Measurements from ENCODE around the gene ALDH1L1. TPM values are rescaled to one million over a fixed set of nuclear protein-coding genes. Genes with fewer than 3 reads are reported as not detected.
A peak's percentile ranks its signal among the peaks of the same experiment; 100 is the strongest.

Gene ALDH1L1
- total RNA-seq, result 9.1 and 11.1 TPM in 2 replicates

DNA sequence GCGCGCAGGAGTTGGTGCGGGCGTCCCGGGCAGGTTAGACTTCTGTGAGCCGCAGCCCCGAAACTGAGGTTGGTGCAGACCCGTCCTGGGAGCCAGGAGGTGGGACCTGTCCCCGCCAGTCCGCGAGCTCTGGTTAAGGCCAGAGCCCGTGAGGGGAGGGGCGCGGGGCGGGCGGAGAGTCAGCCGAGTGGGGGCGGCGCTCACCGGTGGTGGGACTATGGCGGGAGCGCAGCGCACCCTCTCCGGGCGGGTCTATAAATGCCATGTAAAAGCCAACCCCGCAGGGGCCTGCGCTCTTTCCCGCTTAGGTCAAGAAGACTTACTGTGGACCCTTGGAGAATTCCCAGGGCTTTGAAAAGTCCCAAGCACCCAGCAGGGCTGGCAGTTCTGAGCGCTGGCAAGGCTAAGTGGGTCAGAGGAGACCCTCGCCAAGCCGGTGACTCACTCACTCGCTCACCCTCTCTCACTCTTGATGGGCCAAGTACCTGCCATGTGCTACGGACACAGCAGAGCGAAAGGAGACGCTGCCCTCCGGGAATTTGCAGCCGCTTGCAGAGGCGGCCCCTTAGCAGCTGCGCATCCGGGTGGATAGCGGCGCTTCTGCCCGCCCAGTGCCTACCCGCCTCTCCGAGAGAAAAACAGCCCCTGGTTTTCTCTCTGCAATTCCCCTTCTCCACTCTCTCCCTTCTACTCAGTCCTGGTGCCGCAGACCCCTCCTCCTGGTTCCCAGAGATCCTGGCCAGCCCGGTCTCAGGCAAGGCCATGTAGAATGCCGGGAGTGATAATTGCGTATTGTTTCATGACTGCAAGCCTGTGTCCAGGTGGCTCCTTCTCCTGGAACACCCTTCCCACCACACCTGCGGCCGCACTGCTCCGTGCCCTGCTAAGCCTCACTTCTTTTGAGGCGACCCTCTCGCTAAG, at the start of gene ALDH1L1:
Gene ALDH1L1 (minus strand): TSS at position 110 of the 921 bp plus-strand sequence. CDS start 19,607 bp downstream, outside the sequence.
- Histone ChIP-seq H3K36me3 (ENCODE audit: control insufficient read depth, insufficient read depth, low read length) (no peaks in the 10 kb centered on the region), H3K27me3 (ENCODE audit: control insufficient read depth, insufficient read depth, low read length) (no peaks in the 10 kb centered on the region), H3K4me3 (ENCODE audit: low read depth, low read length) (peak within 1 kb of the TSS; percentile 51)
- no peak for FAIRE-seq
- TF ChIP-seq, protein P1, sequence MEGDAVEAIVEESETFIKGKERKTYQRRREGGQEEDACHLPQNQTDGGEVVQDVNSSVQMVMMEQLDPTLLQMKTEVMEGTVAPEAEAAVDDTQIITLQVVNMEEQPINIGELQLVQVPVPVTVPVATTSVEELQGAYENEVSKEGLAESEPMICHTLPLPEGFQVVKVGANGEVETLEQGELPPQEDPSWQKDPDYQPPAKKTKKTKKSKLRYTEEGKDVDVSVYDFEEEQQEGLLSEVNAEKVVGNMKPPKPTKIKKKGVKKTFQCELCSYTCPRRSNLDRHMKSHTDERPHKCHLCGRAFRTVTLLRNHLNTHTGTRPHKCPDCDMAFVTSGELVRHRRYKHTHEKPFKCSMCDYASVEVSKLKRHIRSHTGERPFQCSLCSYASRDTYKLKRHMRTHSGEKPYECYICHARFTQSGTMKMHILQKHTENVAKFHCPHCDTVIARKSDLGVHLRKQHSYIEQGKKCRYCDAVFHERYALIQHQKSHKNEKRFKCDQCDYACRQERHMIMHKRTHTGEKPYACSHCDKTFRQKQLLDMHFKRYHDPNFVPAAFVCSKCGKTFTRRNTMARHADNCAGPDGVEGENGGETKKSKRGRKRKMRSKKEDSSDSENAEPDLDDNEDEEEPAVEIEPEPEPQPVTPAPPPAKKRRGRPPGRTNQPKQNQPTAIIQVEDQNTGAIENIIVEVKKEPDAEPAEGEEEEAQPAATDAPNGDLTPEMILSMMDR (IDR thresholded peaks at IDR 0.05; ENCODE audit: insufficient read depth, low read length, severe bottlenecking), result no peak
- peak; percentile 57 for DNase-seq (ENCODE audit: low read depth)

DNA sequence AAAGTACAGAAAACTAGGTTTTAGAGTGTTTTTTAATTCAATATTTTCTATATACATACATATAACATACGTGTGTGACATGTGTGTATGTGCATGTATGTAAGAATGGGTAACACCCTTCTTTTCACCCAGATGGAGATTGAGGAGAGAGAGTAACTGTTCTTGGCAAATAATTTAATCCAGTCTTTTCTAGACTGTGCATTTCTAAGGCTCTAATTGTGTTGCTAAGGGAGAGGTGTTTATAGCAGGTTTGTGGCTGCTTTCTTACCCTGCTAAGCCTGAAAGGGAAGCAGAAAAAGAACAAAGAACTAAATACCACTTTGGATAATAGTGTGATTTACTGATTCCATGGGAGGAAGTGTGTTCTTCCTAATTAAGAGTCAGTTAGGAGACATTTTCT, 46.0 kb upstream of the ALDH1L1 start:
- FAIRE-seq, result no peak

DNA sequence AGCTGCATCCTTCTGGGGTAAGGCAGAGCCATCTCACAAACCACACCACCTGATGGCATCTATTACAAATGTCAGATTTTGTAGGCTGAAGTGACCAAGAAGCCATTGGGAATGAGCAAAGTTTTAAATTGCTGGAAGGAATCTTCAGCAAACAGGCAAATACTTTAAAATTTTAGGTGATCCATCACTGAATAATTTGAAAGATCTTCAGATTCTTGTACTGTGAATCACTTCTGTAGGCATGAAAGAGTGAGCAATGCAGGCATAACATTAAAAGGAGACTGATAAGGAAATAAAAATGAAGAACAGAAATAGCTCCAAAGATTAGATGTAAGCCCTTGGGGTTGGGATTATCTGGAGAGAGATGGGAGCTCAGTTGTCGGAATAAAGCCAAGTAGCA, 36.0 kb upstream of the ALDH1L1 start:
- TF ChIP-seq, protein P1 (IDR thresholded peaks at IDR 0.05; ENCODE audit: insufficient read depth, low read length, severe bottlenecking), result no peak
- FAIRE-seq (no peak), DNase-seq (ENCODE audit: low read depth) (peak; percentile 70)
- H3K4me3 ChIP-seq (ENCODE audit: low read depth, low read length), result no peak overlapping the region
- no peaks in the 10 kb centered on the region for H3K36me3 ChIP-seq (ENCODE audit: control insufficient read depth, insufficient read depth, low read length)
- H3K27me3 ChIP-seq (ENCODE audit: control insufficient read depth, insufficient read depth, low read length), result no peaks in the 10 kb centered on the region

More for the DNA sequence above, 46.0 kb upstream of the ALDH1L1 start:
- Histone ChIP-seq H3K4me3 (ENCODE audit: low read depth, low read length) (no peak overlapping the region), H3K36me3 (ENCODE audit: control insufficient read depth, insufficient read depth, low read length) (no peaks in the 10 kb centered on the region), H3K27me3 (ENCODE audit: control insufficient read depth, insufficient read depth, low read length) (peaks cover 2% of the 10 kb centered on the region)
- TF ChIP-seq, protein P1 (IDR thresholded peaks at IDR 0.05; ENCODE audit: insufficient read depth, low read length, severe bottlenecking), result no peak
- DNase-seq (ENCODE audit: low read depth), result no peak

DNA sequence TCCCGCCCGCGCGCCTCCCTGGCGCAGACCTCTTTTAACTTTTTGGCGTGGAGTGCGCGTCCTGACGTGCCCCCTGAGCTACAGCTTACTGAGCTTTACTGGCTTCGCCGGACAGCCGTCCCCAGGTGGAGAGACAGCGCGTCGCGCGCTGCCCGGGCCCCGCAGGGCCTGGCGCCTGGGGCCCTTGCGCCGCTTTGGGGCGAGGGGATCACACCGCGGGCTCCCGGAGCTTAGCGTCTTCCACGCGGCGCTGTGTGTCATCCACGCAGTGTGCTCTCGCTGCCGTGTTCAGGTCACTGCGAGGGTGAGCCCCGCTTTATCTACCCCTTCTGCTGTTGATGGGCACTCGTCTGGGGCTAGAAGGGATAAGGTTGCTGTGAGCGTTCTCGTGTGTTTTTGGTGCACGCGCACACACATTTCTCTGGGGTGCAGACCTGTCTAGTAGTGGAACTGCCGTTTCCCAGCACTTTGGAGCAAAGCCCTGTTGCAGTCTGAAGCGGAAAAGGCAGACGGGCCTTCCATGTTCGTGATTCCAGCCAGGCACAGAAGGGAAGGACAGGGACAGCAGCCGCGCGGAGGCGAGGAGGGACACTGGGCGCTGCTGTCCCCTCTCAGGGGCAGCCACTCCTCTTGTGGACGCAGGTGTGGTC, 33.1 kb upstream of the ALDH1L1 start:
- no peak for DNase-seq (ENCODE audit: low read depth)
- Histone ChIP-seq H3K27me3 (ENCODE audit: control insufficient read depth, insufficient read depth, low read length) (no peaks in the 10 kb centered on the region), H3K36me3 (ENCODE audit: control insufficient read depth, insufficient read depth, low read length) (no peaks in the 10 kb centered on the region), H3K4me3 (ENCODE audit: low read depth, low read length) (peak overlapping the region; percentile 47)
- no peak for FAIRE-seq
- TF ChIP-seq, protein P1 (IDR thresholded peaks at IDR 0.05; ENCODE audit: insufficient read depth, low read length, severe bottlenecking), result no peak

DNA sequence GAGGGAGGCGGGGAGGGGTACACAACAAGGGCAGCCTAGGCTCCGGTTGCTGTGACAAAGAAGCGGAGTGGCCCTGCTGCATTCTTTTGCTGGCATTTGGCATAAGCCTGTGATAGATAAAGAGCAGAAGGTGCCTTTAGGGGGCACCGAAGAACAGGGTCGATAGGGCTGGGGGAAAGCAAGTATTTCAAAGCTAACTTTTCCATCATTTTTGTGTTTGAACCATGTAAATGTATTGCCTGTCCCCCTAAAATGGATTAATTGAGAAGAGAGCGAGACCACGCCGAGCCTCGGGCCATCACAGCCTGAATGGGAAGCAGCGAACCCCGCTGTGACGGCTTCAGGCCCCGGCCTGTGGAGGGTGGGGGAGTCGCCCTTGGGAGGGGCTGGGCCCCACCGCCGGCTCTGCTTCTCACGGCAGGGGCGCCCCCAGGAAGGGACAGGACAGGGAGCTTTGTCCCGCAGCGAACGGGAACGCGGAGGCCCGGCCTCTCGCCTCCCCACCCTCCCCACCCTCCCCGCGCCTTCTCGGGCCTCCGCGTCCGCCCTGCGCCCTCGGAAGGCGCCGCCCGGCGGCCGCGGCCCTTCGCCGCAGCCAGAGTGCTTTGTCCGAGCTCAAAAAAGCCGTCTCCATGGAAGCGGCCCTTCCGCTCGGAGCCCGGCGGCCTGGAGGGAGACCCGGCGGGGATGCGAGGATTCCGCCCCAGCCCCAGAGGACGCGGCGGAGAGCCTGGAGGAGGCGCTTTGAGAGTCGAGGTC, 32.4 kb upstream of the ALDH1L1 start:
- H3K36me3 ChIP-seq (ENCODE audit: control insufficient read depth, insufficient read depth, low read length), result no peaks in the 10 kb centered on the region
- FAIRE-seq, result no peak
- H3K4me3 ChIP-seq (ENCODE audit: low read depth, low read length), result peak overlapping the region; percentile 47
- no peaks in the 10 kb centered on the region for H3K27me3 ChIP-seq (ENCODE audit: control insufficient read depth, insufficient read depth, low read length)
- TF ChIP-seq, protein P1 (IDR thresholded peaks at IDR 0.05; ENCODE audit: insufficient read depth, low read length, severe bottlenecking), result peak; percentile 61
- DNase-seq (ENCODE audit: low read depth), result peak; percentile 24
